HG02970 (cell line): ENCODE measurements around the gene PSMG4.

Experiments used
- ATAC-seq: cut with Tn5 transposase; IDR thresholded peaks from one replicate; pipeline ENCODE4 v1.9.1; 2021; ENCODE audit warnings: mild to moderate bottlenecking, moderate library complexity, moderate number of reproducible peaks; ENCODE audit not compliant: unreplicated experiment, low FRiP score

The PSMG4 gene

GRCh38 chr6:3272911-3273547 lies 14.3 kb downstream of the PSMG4 start:
- ATAC-seq: no peak

GRCh38 chr6:3273707-3274521 lies 15.2 kb downstream of the PSMG4 start:
- no peak for ATAC-seq

- ATAC-seq: no peak
Measured at GRCh38 chr6:3276174-3277167, 17.7 kb downstream of the PSMG4 start.

- ATAC-seq: no peak
Measured at GRCh38 chr6:3277251-3277650, 18.5 kb downstream of the PSMG4 start.

- ATAC-seq: no peak
Measured at GRCh38 chr6:3277851-3278416, 19.2 kb downstream of the PSMG4 start.

- no peak for ATAC-seq
Measured at GRCh38 chr6:3278691-3279090, 19.9 kb downstream of the PSMG4 start.

- ATAC-seq: no peak
Measured at GRCh38 chr6:3280091-3280490, 21.3 kb downstream of the PSMG4 start.

GRCh38 chr6:3280866-3281465 lies 22.2 kb downstream of the PSMG4 start:
- no peak for ATAC-seq

GRCh38 chr6:3281631-3282475 lies 23.1 kb downstream of the PSMG4 start:
- ATAC-seq: no peak

GRCh38 chr6:3282476-3283236 lies 23.9 kb downstream of the PSMG4 start:
- ATAC-seq: no peak

GRCh38 chr6:3283241-3283640 lies 24.5 kb downstream of the PSMG4 start:
- no peak for ATAC-seq

GRCh38 chr6:3283641-3284435 lies 25.1 kb downstream of the PSMG4 start:
- ATAC-seq: no peak

GRCh38 chr6:3284436-3284876 lies 25.7 kb downstream of the PSMG4 start:
- ATAC-seq: no peak

- ATAC-seq: no peak
Measured at GRCh38 chr6:3285049-3285639, 26.4 kb downstream of the PSMG4 start.

GRCh38 chr6:3285732-3286131 lies 27.0 kb downstream of the PSMG4 start:
- no peak for ATAC-seq

- no peak for ATAC-seq
Measured at GRCh38 chr6:3286641-3287171, 28.0 kb downstream of the PSMG4 start.

- no peak for ATAC-seq
Measured at GRCh38 chr6:3287308-3287707, 28.6 kb downstream of the PSMG4 start.
